Prostate gland (tissue), 2 donors: ENCODE measurements around the gene KRTAP9-8. TPM values are rescaled to one million over a fixed set of nuclear protein-coding genes. Genes with fewer than 3 reads are reported as not detected.
"Not testable (repeated sequence)": the region's sequence is repeated elsewhere in the genome, so short reads cannot be mapped to it uniquely, and the experiment has no call there.

Experiments
- DNase-seq: peaks from one replicate; pipeline ENCODE4 v3.0.0-alpha.2; 2019; ENCODE audit warnings: low spot score
- H3K27ac ChIP-seq, 2 donors: fragments of 200-600 bp; sonication (generic); 2 replicates each; pipeline ENCODE4 v1.5.1; 2017 to 2019
- H3K27me3 ChIP-seq: fragments of 200-600 bp; sonication (generic); replicated peaks from 2 replicates; pipeline ENCODE4 v1.5.1; 2019; ENCODE audit not compliant: insufficient read depth
- H3K36me3 ChIP-seq, 2 donors: fragments of 200-600 bp; sonication (generic); 1 replicate in 1 of 2; 2 replicates in 1 of 2; pipeline versions ENCODE4 v1.5.1 to v1.8.1; 2017 to 2019
- H3K4me1 ChIP-seq: fragments of 200-600 bp; sonication (generic); replicated peaks from 2 replicates; pipeline ENCODE4 v1.5.1; 2019
- H3K4me3 ChIP-seq, 2 donors: fragments of 200-600 bp; sonication (generic); 2 replicates each; pipeline ENCODE4 v1.5.1; 2017 to 2019
- H3K9me3 ChIP-seq: fragments of 200-600 bp; sonication (generic); 2 replicates; pipeline ENCODE4 v1.5.1; 2017
- POLR2A ChIP-seq: fragments of 450-650 bp; IDR thresholded peaks from one replicate; pipeline ENCODE4 v1.6.1; 2016; ENCODE audit warnings: antibody characterized with exemption, mild to moderate bottlenecking
- POLR2AphosphoS5 ChIP-seq: sonication (generic); formaldehyde crosslinking; IDR thresholded peaks from one replicate; pipeline ENCODE4 v1.6.1; 2017; ENCODE audit warnings: antibody characterized with exemption
- WGBS: methylation state at CpG from one replicate; pipeline ENCODE4 v1.1.5; 2018; 5-methylcytosine and 5-hydroxymethylcytosine counted together
- intact Hi-C: fragments of 100-400 bp; cut with DNase I; formaldehyde crosslinking; loops from one replicate; pipeline ENCODE4 v1.14.2; 2022
- total RNA-seq, 2 donors: library from RNA; depleted of rRNA; stranded (reverse); fragments of >200 nt; gene quantifications; one replicate each; pipeline ENCODE4 v1.1.0, GENCODE V29; 2016
- TF ChIP-seq, protein P1 (sequence below), 4 experiments: fragments of 200-600 bp in 2 of 4; fragments of 450-650 bp in 2 of 4; sonication (generic) in 2 of 4; IDR thresholded peaks; 1 replicate in 3 of 4; 2 replicates in 1 of 4; pipeline ENCODE4 v1.5.1; 2016 to 2019; ENCODE audit warnings: antibody characterized with exemption in 4 of 4, mild to moderate bottlenecking in 2 of 4, moderate library complexity in 2 of 4

Gene KRTAP9-8
- not detected for total RNA-seq

DNA sequence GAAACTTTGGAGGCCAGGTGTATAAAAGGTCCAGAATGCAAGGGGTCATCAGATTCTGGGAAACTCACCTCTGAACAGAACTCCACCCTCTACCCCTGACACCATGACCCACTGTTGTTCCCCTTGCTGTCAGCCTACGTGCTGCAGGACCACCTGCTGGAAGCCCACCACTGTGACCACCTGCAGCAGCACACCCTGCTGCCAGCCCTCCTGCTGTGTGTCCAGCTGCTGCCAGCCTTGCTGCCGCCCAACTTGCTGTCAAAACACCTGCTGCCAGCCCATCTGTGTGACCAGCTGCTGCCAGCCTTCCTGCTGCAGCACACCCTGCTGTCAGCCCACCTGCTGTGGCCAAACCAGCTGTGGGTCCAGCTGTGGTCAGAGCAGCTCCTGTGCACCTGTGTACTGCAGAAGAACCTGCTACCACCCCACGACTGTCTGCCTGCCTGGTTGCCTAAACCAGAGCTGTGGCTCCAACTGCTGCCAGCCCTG lies at the start of gene KRTAP9-8:
Gene KRTAP9-8 (plus strand): TSS at position 51 of the 489 bp plus-strand sequence. CDS start 53 bp downstream, at position 104.
- H3K4me1 ChIP-seq, H3K9me3 ChIP-seq, DNase-seq, H3K27me3 ChIP-seq, H3K27ac ChIP-seq, intact Hi-C loops, H3K4me3 ChIP-seq, H3K36me3 ChIP-seq: not testable (repeated sequence)
- WGBS: 78% methylated on average over 2 of the region's 3 CpGs

- not testable (repeated sequence) for H3K9me3 ChIP-seq
Measured at GRCh38 chr17:41189837-41190318, 47.9 kb upstream of the KRTAP9-8 start, which contains the start of gene KRTAP9-1. TSS of gene KRTAP9-1 (plus strand) at chr17:41189887. CDS start at chr17:41189887, 0 bp downstream.

GRCh38 chr17:41190328-41190727 lies 47.5 kb upstream of the KRTAP9-8 start:
- no peak for TF ChIP-seq POLR2AphosphoS5
- TF ChIP-seq, protein P1, sequence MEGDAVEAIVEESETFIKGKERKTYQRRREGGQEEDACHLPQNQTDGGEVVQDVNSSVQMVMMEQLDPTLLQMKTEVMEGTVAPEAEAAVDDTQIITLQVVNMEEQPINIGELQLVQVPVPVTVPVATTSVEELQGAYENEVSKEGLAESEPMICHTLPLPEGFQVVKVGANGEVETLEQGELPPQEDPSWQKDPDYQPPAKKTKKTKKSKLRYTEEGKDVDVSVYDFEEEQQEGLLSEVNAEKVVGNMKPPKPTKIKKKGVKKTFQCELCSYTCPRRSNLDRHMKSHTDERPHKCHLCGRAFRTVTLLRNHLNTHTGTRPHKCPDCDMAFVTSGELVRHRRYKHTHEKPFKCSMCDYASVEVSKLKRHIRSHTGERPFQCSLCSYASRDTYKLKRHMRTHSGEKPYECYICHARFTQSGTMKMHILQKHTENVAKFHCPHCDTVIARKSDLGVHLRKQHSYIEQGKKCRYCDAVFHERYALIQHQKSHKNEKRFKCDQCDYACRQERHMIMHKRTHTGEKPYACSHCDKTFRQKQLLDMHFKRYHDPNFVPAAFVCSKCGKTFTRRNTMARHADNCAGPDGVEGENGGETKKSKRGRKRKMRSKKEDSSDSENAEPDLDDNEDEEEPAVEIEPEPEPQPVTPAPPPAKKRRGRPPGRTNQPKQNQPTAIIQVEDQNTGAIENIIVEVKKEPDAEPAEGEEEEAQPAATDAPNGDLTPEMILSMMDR (IDR thresholded peaks at IDR 0.05): no peak
- TF ChIP-seq POLR2A: no peak
- Histone ChIP-seq H3K27ac (no peak overlapping the region), H3K4me1 (no peaks in the 10 kb centered on the region), H3K27me3 (no peaks in the 10 kb centered on the region), H3K9me3 (no peaks in the 10 kb centered on the region), H3K36me3 (no peaks in the 10 kb centered on the region), H3K4me3 (no peak overlapping the region)
- DNase-seq: no peak
- intact Hi-C loops: no loop called here
- WGBS: 92% methylated on average over 3 of the region's 3 CpGs

More at GRCh38 chr17:41189837-41190318, 47.9 kb upstream of the KRTAP9-8 start, which contains the start of gene KRTAP9-1:
- WGBS: 62% methylated on average over 1 of the region's 1 CpG
- H3K27ac ChIP-seq, DNase-seq, H3K4me3 ChIP-seq, intact Hi-C loops, H3K4me1 ChIP-seq, H3K36me3 ChIP-seq, H3K27me3 ChIP-seq: not testable (repeated sequence)

DNA sequence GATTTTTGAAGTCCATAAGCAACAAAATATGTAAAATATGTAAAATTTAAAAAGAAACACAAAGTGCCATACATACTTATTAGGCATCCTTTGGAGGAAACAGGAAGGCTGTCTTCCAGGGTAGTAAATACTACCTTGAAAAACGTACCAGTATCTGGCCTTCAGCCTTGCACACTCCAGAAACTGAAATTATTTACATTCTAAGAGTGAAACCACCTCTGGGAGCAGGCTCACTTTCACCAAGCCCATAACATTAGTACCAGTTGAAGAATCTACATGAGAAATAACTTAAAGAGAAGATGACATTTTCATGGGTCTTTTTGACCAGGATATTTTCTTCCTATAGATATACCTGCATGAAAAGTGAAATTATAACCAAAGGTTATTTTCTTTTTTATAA lies 41.7 kb upstream of the KRTAP9-8 start:
- Histone ChIP-seq H3K4me1 (no peaks in the 10 kb centered on the region), H3K9me3 (no peaks in the 10 kb centered on the region), H3K4me3 (no peak overlapping the region), H3K27me3 (no peaks in the 10 kb centered on the region), H3K27ac (no peak overlapping the region), H3K36me3 (no peaks in the 10 kb centered on the region)
- TF ChIP-seq POLR2AphosphoS5 (no peak), POLR2A (no peak)
- TF ChIP-seq, protein P1 (IDR thresholded peaks at IDR 0.05): no peak
- intact Hi-C loops: no loop called here
- no peak for DNase-seq
- 51% methylated on average over 1 of the region's 1 CpG for WGBS

DNA sequence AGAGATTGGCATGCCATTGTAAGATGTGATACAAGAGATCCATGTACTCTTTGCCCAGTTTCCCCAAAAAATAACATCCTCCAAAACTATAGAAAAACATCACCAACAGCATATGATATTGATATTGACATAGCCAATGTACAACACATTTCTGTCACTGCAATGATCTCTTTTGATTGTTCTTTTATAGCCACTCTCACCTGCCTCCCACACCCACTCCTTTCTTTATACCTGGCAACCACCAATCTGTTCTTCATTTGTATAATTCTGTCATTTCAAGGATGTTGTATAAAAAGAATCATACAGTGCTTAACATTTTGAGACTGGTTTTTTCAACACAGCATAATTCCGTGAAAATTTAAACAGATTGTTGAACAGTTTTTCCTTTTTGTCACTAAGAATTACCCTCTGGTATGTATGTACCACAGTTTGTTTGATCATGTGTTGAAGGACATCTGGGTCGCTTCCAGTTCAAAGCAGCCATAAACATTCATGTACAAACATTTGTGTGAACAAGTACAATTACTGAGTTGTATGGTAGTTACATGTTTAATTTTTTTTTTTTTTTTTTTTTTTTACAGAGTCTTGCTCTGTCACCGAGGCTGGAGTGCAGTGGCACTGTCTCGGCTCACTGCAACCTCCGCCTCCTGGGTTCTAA lies 38.2 kb upstream of the KRTAP9-8 start:
- H3K9me3 ChIP-seq: no peaks in the 10 kb centered on the region
- H3K4me3 ChIP-seq: no peak overlapping the region
- WGBS: 56% methylated on average over 4 of the region's 5 CpGs
- intact Hi-C loops: no loop called here
- no peaks in the 10 kb centered on the region for H3K27me3 ChIP-seq
- DNase-seq: no peak
- no peaks in the 10 kb centered on the region for H3K4me1 ChIP-seq
- TF ChIP-seq, protein P1 (IDR thresholded peaks at IDR 0.05): no peak
- TF ChIP-seq POLR2A (no peak), POLR2AphosphoS5 (no peak)
- no peak overlapping the region for H3K27ac ChIP-seq
- no peaks in the 10 kb centered on the region for H3K36me3 ChIP-seq
